ENCODE results near the gene MAST4. TPM values are rescaled to one million over a fixed set of nuclear protein-coding genes. Genes with fewer than 3 reads are reported as not detected.

MAST4 gene
- polyA plus RNA-seq, 1 donor (not counting 4 experiments of a cell fraction or from before 2014, with no cell fraction given), result 19.8 TPM

GRCh38 chr5:67144183-67144639 lies 548.0 kb downstream of the MAST4 start:
- Histone ChIP-seq H3K79me2 (ENCODE audit: control insufficient read depth, insufficient read depth, low read length) (no peaks in the 10 kb centered on the region), H3K4me3 (ENCODE audit: control insufficient read depth in 2 of 3, extremely low read depth in 1 of 3, insufficient read depth in 2 of 3, low read depth in 1 of 3, low read length in 3 of 3) (no peak overlapping the region), H3K4me2 (ENCODE audit: control insufficient read depth, extremely low read depth, insufficient read depth, low read depth, low read length) (no peak overlapping the region), H4K20me1 (ENCODE audit: control insufficient read depth, extremely low read depth, insufficient read depth, low read length) (no peaks in the 10 kb centered on the region), H3K9ac (ENCODE audit: control insufficient read depth, extremely low read depth, insufficient read depth, low read length) (no peak overlapping the region), H2AFZ (ENCODE audit: control insufficient read depth, low read length) (no peak overlapping the region), H3K9me1 (ENCODE audit: control insufficient read depth, extremely low read depth, insufficient read depth, low read length) (no peaks in the 10 kb centered on the region), H3K27me3 (ENCODE audit: control insufficient read depth, extremely low read depth, insufficient read depth, low read length) (no peaks in the 10 kb centered on the region), H3K9me3 (ENCODE audit: control insufficient read depth, low read depth, low read length) (no peaks in the 10 kb centered on the region), H3K4me1 (ENCODE audit: control insufficient read depth, extremely low read depth, insufficient read depth, low read length) (no peaks in the 10 kb centered on the region), H3K36me3 (ENCODE audit: control insufficient read depth in 2 of 2, extremely low read depth in 1 of 2, insufficient read depth in 2 of 2, low read length in 2 of 2) (peaks cover 27 to 56% of the 10 kb centered on the region in 2 experiments), H3K27ac (ENCODE audit: control insufficient read depth, insufficient read depth, low read length) (no peak overlapping the region)
- dilution Hi-C loops (cut with MboI; ENCODE audit: extremely low pct_ligation_motif_present, low sequenced_read_pairs), result no loop called here
- FAIRE-seq (no peak), DNase-seq (ENCODE audit: low read depth, low spot score) (no peak)
- TF ChIP-seq EZH2 (IDR thresholded peaks at IDR 0.05; ENCODE audit: low read length) (no peak), CTCF (optimal IDR thresholded peaks at IDR 0.05 in 1 of 3, IDR thresholded peaks at IDR 0.05 in 1 of 3, conservative IDR thresholded peaks at IDR 0.05 in 1 of 3; ENCODE audit: extremely low read depth in 1 of 3, insufficient read depth in 2 of 3, low read length in 3 of 3) (no peak)

GRCh38 chr5:67146574-67146973 lies 550.4 kb downstream of the MAST4 start:
- dilution Hi-C loops (cut with MboI; ENCODE audit: extremely low pct_ligation_motif_present, low sequenced_read_pairs), result no loop called here
- no peak overlapping the region for H3K4me2 ChIP-seq (ENCODE audit: control insufficient read depth, extremely low read depth, insufficient read depth, low read depth, low read length)
- H3K9me1 ChIP-seq (ENCODE audit: control insufficient read depth, extremely low read depth, insufficient read depth, low read length), result no peaks in the 10 kb centered on the region
- no peaks in the 10 kb centered on the region for H3K27me3 ChIP-seq (ENCODE audit: control insufficient read depth, extremely low read depth, insufficient read depth, low read length)
- TF ChIP-seq EZH2 (IDR thresholded peaks at IDR 0.05; ENCODE audit: low read length), result no peak
- TF ChIP-seq CTCF (optimal IDR thresholded peaks at IDR 0.05 in 1 of 3, IDR thresholded peaks at IDR 0.05 in 1 of 3, conservative IDR thresholded peaks at IDR 0.05 in 1 of 3; ENCODE audit: extremely low read depth in 1 of 3, insufficient read depth in 2 of 3, low read length in 3 of 3), result no peak
- DNase-seq (ENCODE audit: low read depth, low spot score) (no peak), FAIRE-seq (no peak)
- no peaks in the 10 kb centered on the region for H3K9me3 ChIP-seq (ENCODE audit: control insufficient read depth, low read depth, low read length)
- no peaks in the 10 kb centered on the region for H3K79me2 ChIP-seq (ENCODE audit: control insufficient read depth, insufficient read depth, low read length)
- H3K36me3 ChIP-seq (ENCODE audit: control insufficient read depth in 2 of 2, extremely low read depth in 1 of 2, insufficient read depth in 2 of 2, low read length in 2 of 2), result peaks cover 31 to 55% of the 10 kb centered on the region in 2 experiments
- no peak overlapping the region for H2AFZ ChIP-seq (ENCODE audit: control insufficient read depth, low read length)
- no peak overlapping the region for H3K27ac ChIP-seq (ENCODE audit: control insufficient read depth, insufficient read depth, low read length)
- H3K4me3 ChIP-seq (ENCODE audit: control insufficient read depth in 2 of 3, extremely low read depth in 1 of 3, insufficient read depth in 2 of 3, low read depth in 1 of 3, low read length in 3 of 3), result no peak overlapping the region
- no peak overlapping the region for H3K9ac ChIP-seq (ENCODE audit: control insufficient read depth, extremely low read depth, insufficient read depth, low read length)
- no peaks in the 10 kb centered on the region for H3K4me1 ChIP-seq (ENCODE audit: control insufficient read depth, extremely low read depth, insufficient read depth, low read length)
- H4K20me1 ChIP-seq (ENCODE audit: control insufficient read depth, extremely low read depth, insufficient read depth, low read length), result no peaks in the 10 kb centered on the region

Data from keratinocyte (primary cell).